Myometrial cell (primary cell): ENCODE data around the gene HCST. TPM values are rescaled to one million over a fixed set of nuclear protein-coding genes. Genes with fewer than 3 reads are reported as not detected.

Experiments used
- total RNA-seq: library from RNA; depleted of rRNA; stranded (reverse); fragments of >200 nt; gene quantifications from 2 replicates; pipeline ENCODE4 v1.2.3, GENCODE V29; 2015

HCST gene
- total RNA-seq: not detected in 2 replicates

DNA sequence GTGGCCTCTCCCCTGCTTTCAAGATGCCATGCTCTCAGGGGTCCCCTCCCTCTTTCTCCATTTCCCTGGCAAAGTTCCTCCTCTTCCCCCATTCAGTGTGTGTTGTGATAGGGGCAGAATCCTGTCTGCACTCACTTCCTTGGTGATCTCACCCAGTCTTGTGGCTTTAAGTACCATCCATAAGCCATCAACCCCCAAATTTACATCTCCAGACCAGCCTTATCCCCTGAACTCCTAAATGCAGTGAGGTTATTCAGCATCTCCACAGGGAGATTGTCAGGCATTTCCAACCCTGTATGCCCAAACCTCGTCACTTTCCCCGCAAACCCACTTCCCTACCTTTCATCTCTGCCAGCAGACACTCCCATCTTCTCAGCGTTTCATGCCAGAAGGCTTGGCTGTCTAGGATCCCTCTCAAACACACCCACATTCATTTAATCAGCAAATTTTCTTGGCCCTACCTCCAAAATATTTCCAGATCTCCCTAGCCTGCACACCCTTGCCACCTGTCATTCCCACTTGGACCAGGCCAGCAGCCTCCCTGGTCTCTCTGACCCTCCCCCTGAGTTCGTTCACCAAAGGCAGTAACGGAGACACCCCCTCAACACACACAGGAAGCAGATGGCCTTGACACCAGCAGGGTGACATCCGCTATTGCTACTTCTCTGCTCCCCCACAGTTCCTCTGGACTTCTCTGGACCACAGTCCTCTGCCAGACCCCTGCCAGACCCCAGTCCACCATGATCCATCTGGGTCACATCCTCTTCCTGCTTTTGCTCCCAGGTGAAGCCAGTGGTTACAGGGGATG is at the start of gene HCST:
HCST (plus strand) TSS at position 676 of the 808 bp plus-strand sequence; CDS start at position 741, 65 bp downstream.

GRCh38 chr19:35856546-35857149 is 45.7 kb upstream of the HCST start, which contains the start of gene KIRREL2:
TSS of gene KIRREL2 (plus strand) at chr19:35856911. CDS start at chr19:35857120, 209 bp downstream.

GRCh38 chr19:35868172-35868822 is 34.0 kb upstream of the HCST start, which contains the start of gene APLP1:
TSS of gene APLP1 (plus strand) at chr19:35868574. CDS start at chr19:35868637, 63 bp downstream.

GRCh38 chr19:35908010-35908441 is 5.7 kb downstream of the HCST start, which contains the start of gene TYROBP:
TSS of gene TYROBP (minus strand) at chr19:35908295. CDS start at chr19:35908228, 67 bp downstream.

GRCh38 chr19:35935911-35936737 is 33.8 kb downstream of the HCST start, which contains the start of gene LRFN3:
TSS of gene LRFN3 (plus strand) at chr19:35936374. CDS start at chr19:35939426, 3,052 bp downstream.

Other genes with a start within 250 kb of the HCST start
- not detected in 2 replicates for gene UPK1A, start 236.0 kb upstream of the HCST start, total RNA-seq
- gene ZBTB32, start 198.0 kb upstream of the HCST start, total RNA-seq: not detected in 2 replicates
- 7.5 and 9.7 TPM in 2 replicates for gene KMT2B, start 184.5 kb upstream of the HCST start, total RNA-seq
- 0.29 and 3.9 TPM in 2 replicates for gene IGFLR1, start 160.1 kb upstream of the HCST start, total RNA-seq
- 4.8 and 6.1 TPM in 2 replicates for gene U2AF1L4, start 157.1 kb upstream of the HCST start, total RNA-seq
- gene PSENEN, start 156.9 kb upstream of the HCST start, total RNA-seq: 58.7 and 68.6 TPM in 2 replicates
- gene LIN37, start 154.0 kb upstream of the HCST start, total RNA-seq: 16.0 and 19.6 TPM in 2 replicates
- gene HSPB6, start 145.5 kb upstream of the HCST start, total RNA-seq: 25.7 and 41.2 TPM in 2 replicates
- 10.5 and 11.5 TPM in 2 replicates for gene PROSER3, start 144.4 kb upstream of the HCST start, total RNA-seq
- 1.4 and 9.9 TPM in 2 replicates for gene ARHGAP33, start 127.0 kb upstream of the HCST start, total RNA-seq
- not detected in 2 replicates for gene PRODH2, start 89.7 kb upstream of the HCST start, total RNA-seq
- gene NPHS1, start 50.0 kb upstream of the HCST start, total RNA-seq: not detected in 2 replicates
- gene KIRREL2, start 45.6 kb upstream of the HCST start, total RNA-seq: 0.86 TPM in 1 of 2 replicates, not detected in the other
- 18.4 and 45.8 TPM in 2 replicates for gene APLP1, start 34.0 kb upstream of the HCST start, total RNA-seq
- gene NFKBID, start 2.0 kb upstream of the HCST start, total RNA-seq: 3.7 and 7.1 TPM in 2 replicates
- not detected in 2 replicates for gene TYROBP, start 5.8 kb downstream of the HCST start, total RNA-seq
- gene LRFN3, start 33.8 kb downstream of the HCST start, total RNA-seq: 2.6 and 3.2 TPM in 2 replicates
- gene SDHAF1, start 92.7 kb downstream of the HCST start, total RNA-seq: 20.4 and 34.9 TPM in 2 replicates
- gene SYNE4, start 106.3 kb downstream of the HCST start, total RNA-seq: 0.18 TPM in 1 of 2 replicates, not detected in the other
- 27.5 and 29.4 TPM in 2 replicates for gene ALKBH6, start 111.7 kb downstream of the HCST start, total RNA-seq
- 9.2 and 11.5 TPM in 2 replicates for gene CLIP3, start 130.3 kb downstream of the HCST start, total RNA-seq
- gene THAP8, start 151.8 kb downstream of the HCST start, total RNA-seq: 8.4 and 9.0 TPM in 2 replicates
- gene WDR62, start 152.4 kb downstream of the HCST start, total RNA-seq: 9.4 and 11.5 TPM in 2 replicates
- gene OVOL3, start 208.6 kb downstream of the HCST start, total RNA-seq: not detected in 2 replicates
- 36.3 and 40.9 TPM in 2 replicates for gene POLR2I, start 212.3 kb downstream of the HCST start, total RNA-seq
- gene TBCB, start 212.9 kb downstream of the HCST start, total RNA-seq: 296 and 316 TPM in 2 replicates
- 228 and 269 TPM in 2 replicates for gene CAPNS1, start 237.5 kb downstream of the HCST start, total RNA-seq
- 5.5 and 17.6 TPM in 2 replicates for gene COX7A1, start 249.9 kb downstream of the HCST start, total RNA-seq